Stomach (tissue), 9 donors: ENCODE results near the gene GLDN. TPM values are rescaled to one million over a fixed set of nuclear protein-coding genes. Genes with fewer than 3 reads are reported as not detected.
A peak's percentile ranks its signal among the peaks of the same experiment; 100 is the strongest.

Source experiments
- DNase-seq, 2 donors: peaks; one replicate each; pipeline versions ENCODE4 v3.0.0 to v3.0.0-alpha.2; 2013 to 2019
- H3K27ac ChIP-seq, 5 donors: fragments of 200-600 bp in 4 of 5; sonication (generic) in 4 of 5; one replicate each; pipeline ENCODE4 v1.5.1; 2013 to 2019; ENCODE audit warnings: mild to moderate bottlenecking in 1 of 5, moderate library complexity in 1 of 5
- H3K27me3 ChIP-seq, 3 donors: fragments of 200-600 bp; sonication (generic); one replicate each; pipeline ENCODE4 v1.5.1; 2017 to 2019; ENCODE audit warnings: mixed run types in 1 of 3
- H3K36me3 ChIP-seq, 4 donors: fragments of 200-600 bp; sonication (generic); 1 replicate in 3 of 4; 2 replicates in 1 of 4; pipeline ENCODE4 v1.5.1; 2016 to 2019
- H3K4me1 ChIP-seq, 4 donors: fragments of 200-600 bp; sonication (generic); one replicate each; pipeline ENCODE4 v1.5.1; 2016 to 2019
- H3K4me3 ChIP-seq, 4 donors: fragments of 200-600 bp; sonication (generic) in 3 of 4; one replicate each; pipeline ENCODE4 v1.5.1; 2016 to 2019; ENCODE audit warnings: mild to moderate bottlenecking in 1 of 4
- H3K9me3 ChIP-seq, 4 donors: fragments of 200-600 bp; sonication (generic); one replicate each; pipeline ENCODE4 v1.5.1; 2016 to 2019
- EP300 ChIP-seq: sonication (generic); formaldehyde crosslinking; IDR thresholded peaks from one replicate; pipeline ENCODE4 v1.6.1; 2017; ENCODE audit warnings: antibody characterized with exemption
- POLR2A ChIP-seq, 4 donors: fragments of 450-650 bp; IDR thresholded peaks; one replicate each; pipeline ENCODE4 v1.6.1; 2016; ENCODE audit warnings: antibody characterized with exemption in 4 of 4, control low read depth in 2 of 4, mild to moderate bottlenecking in 1 of 4, moderate library complexity in 1 of 4
- POLR2AphosphoS5 ChIP-seq, 3 donors: sonication (generic); formaldehyde crosslinking; IDR thresholded peaks; one replicate each; pipeline ENCODE4 v1.6.1; 2016; ENCODE audit warnings: antibody characterized with exemption in 3 of 3
- WGBS, 5 donors: extraction: QIAGEN DNeasy Blood & Tissue Kit in 3 of 5; methylation state at CpG; one replicate each; pipeline versions ENCODE4 v1.1.5 to v1.1.7; 2013 to 2018; 5-methylcytosine and 5-hydroxymethylcytosine counted together
- intact Hi-C: fragments of 100-400 bp; cut with DNase I; formaldehyde crosslinking; loops from one replicate; pipeline ENCODE4 v1.15.1; 2023; ENCODE audit warnings: low total_unique reads
- polyA plus RNA-seq, 3 donors: library from polyadenylated mRNA; stranded (reverse); fragments of 200-250 nt; gene quantifications; one replicate each; pipeline ENCODE4 v1.2.3, GENCODE V29; 2013
- total RNA-seq, 5 donors: library from RNA; depleted of rRNA; stranded (reverse); fragments of >200 nt; gene quantifications; one replicate each; pipeline versions ENCODE4 v1.1.0 to v1.2.3, GENCODE V29; 2014 to 2016
- TF ChIP-seq, protein P1 (sequence below), 7 experiments: fragments of 450-650 bp in 4 of 7; fragments of 200-600 bp in 3 of 7; sonication (generic) in 3 of 7; IDR thresholded peaks; one replicate each; pipeline ENCODE4 v1.5.1; 2016 to 2019; ENCODE audit warnings: antibody characterized with exemption in 7 of 7, control low read depth in 2 of 7, mild to moderate bottlenecking in 1 of 7
- donor health status: healthy with polysubstance abuse.
- donor health status: Bipolar disorder and iron deficiency.
- donor health status: healthy.

GLDN gene
- total and polyA plus RNA-seq, 8 donors = 0.23 to 8.7 (median 1.7) TPM; not detected in 1

DNA sequence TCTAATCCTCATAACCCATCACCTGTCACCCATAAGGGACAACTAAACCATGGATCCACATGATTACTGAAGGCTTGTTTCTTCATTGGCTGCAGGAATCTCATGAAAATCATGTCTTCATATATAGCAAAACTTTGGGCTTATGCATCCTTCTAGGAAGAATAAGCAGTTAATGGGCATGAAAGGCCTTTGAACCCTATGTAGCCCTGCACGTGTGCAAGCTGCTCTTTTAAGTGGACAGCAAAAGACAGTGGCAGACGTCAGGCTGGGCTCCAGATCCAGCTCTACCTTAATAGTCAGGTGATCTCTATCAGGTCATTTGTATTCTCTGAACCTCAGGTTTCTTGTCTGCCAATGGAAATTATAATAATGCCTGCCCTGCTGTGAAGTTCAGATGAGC, 21.9 kb upstream of the GLDN start:
- no peaks in the 10 kb centered on the region for H3K27me3 ChIP-seq
- TF ChIP-seq, protein P1, sequence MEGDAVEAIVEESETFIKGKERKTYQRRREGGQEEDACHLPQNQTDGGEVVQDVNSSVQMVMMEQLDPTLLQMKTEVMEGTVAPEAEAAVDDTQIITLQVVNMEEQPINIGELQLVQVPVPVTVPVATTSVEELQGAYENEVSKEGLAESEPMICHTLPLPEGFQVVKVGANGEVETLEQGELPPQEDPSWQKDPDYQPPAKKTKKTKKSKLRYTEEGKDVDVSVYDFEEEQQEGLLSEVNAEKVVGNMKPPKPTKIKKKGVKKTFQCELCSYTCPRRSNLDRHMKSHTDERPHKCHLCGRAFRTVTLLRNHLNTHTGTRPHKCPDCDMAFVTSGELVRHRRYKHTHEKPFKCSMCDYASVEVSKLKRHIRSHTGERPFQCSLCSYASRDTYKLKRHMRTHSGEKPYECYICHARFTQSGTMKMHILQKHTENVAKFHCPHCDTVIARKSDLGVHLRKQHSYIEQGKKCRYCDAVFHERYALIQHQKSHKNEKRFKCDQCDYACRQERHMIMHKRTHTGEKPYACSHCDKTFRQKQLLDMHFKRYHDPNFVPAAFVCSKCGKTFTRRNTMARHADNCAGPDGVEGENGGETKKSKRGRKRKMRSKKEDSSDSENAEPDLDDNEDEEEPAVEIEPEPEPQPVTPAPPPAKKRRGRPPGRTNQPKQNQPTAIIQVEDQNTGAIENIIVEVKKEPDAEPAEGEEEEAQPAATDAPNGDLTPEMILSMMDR (IDR thresholded peaks at IDR 0.05) = no peak
- TF ChIP-seq POLR2A (IDR thresholded peaks at IDR 0.05) (no peak), POLR2AphosphoS5 (IDR thresholded peaks at IDR 0.05) (no peak), EP300 (no peak)
- DNase-seq = no peak
- peaks cover 0 to 14% (median 7%) of the 10 kb centered on the region in 4 donors for H3K4me1 ChIP-seq
- intact Hi-C loops = no loop called here
- no peak overlapping the region for H3K4me3 ChIP-seq
- no peaks in the 10 kb centered on the region for H3K36me3 ChIP-seq
- no peak overlapping the region for H3K27ac ChIP-seq
- WGBS, 5 donors = 57 to 66% (median 60%) methylated on average over 2 of the region's 2 CpGs
- H3K9me3 ChIP-seq = no peaks in the 10 kb centered on the region

DNA sequence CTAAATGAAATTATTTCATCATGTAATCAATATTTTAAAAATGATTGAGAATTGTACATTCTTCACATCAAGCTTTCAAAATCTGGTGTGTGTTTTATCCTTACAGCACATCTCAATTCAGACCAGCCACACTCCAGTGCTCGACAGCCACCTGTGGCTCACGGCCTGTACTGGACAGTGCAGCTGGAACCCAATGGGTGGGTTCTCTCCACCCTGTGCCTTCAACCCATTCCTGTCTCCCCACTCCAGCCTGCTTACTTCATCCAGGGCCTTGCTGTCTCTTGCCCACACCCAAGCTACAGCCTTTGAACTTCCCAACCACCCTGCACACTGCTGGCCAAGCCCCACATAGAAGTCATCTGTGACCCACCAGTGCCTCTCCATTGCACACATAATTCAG, 20.6 kb upstream of the GLDN start:
- H3K27ac ChIP-seq = no peak overlapping the region
- intact Hi-C loops = no loop called here
- peaks cover 0 to 14% (median 7%) of the 10 kb centered on the region in 4 donors for H3K4me1 ChIP-seq
- WGBS, 5 donors = 91 to 94% (median 92%) methylated on average over 2 of the region's 2 CpGs
- H3K4me3 ChIP-seq = no peak overlapping the region
- DNase-seq = no peak
- H3K36me3 ChIP-seq = no peaks in the 10 kb centered on the region
- H3K27me3 ChIP-seq = no peaks in the 10 kb centered on the region
- TF ChIP-seq EP300 = no peak
- TF ChIP-seq, protein P1 (IDR thresholded peaks at IDR 0.05) = no peak
- TF ChIP-seq POLR2AphosphoS5 (IDR thresholded peaks at IDR 0.05) = no peak
- TF ChIP-seq POLR2A (IDR thresholded peaks at IDR 0.05) = no peak
- H3K9me3 ChIP-seq = no peaks in the 10 kb centered on the region

DNA sequence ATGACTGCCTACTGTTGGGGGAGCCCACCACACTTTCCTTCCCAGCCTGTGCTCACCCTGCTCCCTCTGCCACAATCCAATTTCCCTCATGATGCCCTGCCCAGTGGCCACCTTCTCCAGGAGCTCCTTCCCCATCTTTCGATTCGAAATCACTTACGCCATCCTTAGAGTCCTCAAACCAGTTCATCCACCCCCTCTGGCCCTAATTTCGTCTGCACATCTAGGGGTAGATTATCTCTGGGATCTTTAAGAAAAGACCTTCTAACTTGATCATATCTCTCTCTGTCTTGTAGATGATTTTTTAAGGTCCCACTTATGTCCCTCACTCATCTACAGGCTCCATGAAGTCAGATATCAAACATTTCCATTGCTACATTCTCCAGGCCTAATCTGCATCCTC, 20.1 kb upstream of the GLDN start:
- no peak for DNase-seq
- Histone ChIP-seq H3K27me3 (no peaks in the 10 kb centered on the region), H3K27ac (no peak overlapping the region), H3K36me3 (no peaks in the 10 kb centered on the region), H3K9me3 (no peaks in the 10 kb centered on the region), H3K4me3 (no peak overlapping the region), H3K4me1 (peaks cover 0 to 14% (median 7%) of the 10 kb centered on the region in 4 donors)
- intact Hi-C loops = no loop called here
- TF ChIP-seq POLR2AphosphoS5 (IDR thresholded peaks at IDR 0.05) (no peak), POLR2A (IDR thresholded peaks at IDR 0.05) (no peak), EP300 (no peak)
- TF ChIP-seq, protein P1 (IDR thresholded peaks at IDR 0.05) = no peak
- WGBS, 5 donors = 65 to 93% (median 80%) methylated on average over 4 of the region's 4 CpGs

DNA sequence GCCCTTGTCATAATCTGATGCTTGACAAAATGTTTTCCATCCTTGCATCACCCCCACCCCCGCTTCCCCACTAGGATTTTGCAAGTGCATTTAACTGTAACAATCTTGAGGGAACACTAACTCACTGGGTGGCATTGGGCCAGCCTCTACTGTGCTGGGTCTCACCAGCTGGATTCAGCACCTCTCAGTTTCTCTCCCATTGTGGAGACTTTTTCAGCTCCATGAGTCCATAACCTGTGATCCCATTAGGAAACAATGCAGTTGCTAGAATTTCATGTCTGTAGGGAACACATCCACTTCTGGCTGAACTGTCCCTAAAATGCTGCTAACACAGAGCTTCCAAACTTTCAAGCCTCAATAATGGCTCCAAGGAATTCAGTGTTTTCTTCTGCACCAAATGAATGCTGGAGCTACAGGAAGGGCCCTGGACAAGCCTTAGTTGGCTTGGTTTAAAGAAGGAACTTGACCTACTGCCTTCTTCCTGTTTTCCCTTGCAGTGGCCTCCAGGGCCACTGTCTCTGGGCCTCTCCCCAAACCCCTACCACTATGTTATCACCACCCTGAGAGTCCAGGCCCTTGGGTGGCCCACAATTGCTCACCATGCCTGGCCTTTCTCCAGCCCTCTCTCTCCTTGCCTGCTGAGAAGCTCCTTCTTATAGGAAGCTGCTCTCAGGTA, 18.7 kb upstream of the GLDN start:
- H3K4me3 ChIP-seq = no peak overlapping the region
- H3K9me3 ChIP-seq = no peaks in the 10 kb centered on the region
- no peaks in the 10 kb centered on the region for H3K36me3 ChIP-seq
- H3K27me3 ChIP-seq = no peaks in the 10 kb centered on the region
- peaks cover 0 to 14% (median 7%) of the 10 kb centered on the region in 4 donors for H3K4me1 ChIP-seq
- intact Hi-C loops = no loop called here
- DNase-seq = peak; percentile 31 to 35
- peak overlapping the region in 1 of 5 donors; percentile 13 for H3K27ac ChIP-seq
- TF ChIP-seq EP300 = no peak
- WGBS, 5 donors = 76 to 92% (median 79%) methylated on average over 1 of the region's 1 CpG

DNA sequence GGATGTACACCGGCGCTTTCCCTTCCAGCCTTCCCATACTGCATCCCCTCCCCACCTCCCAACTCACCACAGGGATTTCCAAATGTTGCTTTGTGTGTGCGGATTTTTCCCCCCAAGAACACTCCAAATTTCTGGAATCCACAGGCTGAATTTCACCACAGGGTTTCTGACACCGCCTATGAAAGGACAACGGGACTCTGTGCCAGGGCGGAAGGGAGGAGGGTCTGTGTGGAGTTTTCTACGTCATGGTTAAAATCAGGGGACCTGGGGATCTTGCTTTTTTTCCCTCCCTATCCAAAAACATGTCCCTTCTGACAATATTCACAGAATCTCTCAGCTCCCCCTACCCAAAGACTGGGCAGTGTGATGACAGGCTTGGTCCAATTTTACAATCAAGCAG, 17.7 kb upstream of the GLDN start:
- Histone ChIP-seq H3K4me1 (peaks cover 0 to 14% (median 7%) of the 10 kb centered on the region in 4 donors), H3K36me3 (no peaks in the 10 kb centered on the region), H3K9me3 (no peaks in the 10 kb centered on the region), H3K27me3 (no peaks in the 10 kb centered on the region), H3K4me3 (no peak overlapping the region), H3K27ac (no peak overlapping the region)
- TF ChIP-seq, protein P1 (IDR thresholded peaks at IDR 0.05) = no peak
- TF ChIP-seq POLR2A (IDR thresholded peaks at IDR 0.05) (no peak), EP300 (no peak), POLR2AphosphoS5 (IDR thresholded peaks at IDR 0.05) (no peak)
- DNase-seq = no peak
- 86 to 89% (median 87%) methylated on average over 7 of the region's 7 CpGs for WGBS, 5 donors
- intact Hi-C loops = no loop called here
